Measurements from ENCODE around the gene PRKAG2. TPM values are rescaled to one million over a fixed set of nuclear protein-coding genes. Genes with fewer than 3 reads are reported as not detected.

PRKAG2 gene
- total RNA-seq, 2 donors from 2014 or later: 19.9 to 22.6 TPM

- Mint-ChIP-seq H3K27ac (no peak overlapping the region), H3K4me3 (no peak overlapping the region), H3K27me3 (no peaks in the 10 kb centered on the region), H3K36me3 (no peaks in the 10 kb centered on the region), H3K9me3 (no peaks in the 10 kb centered on the region), H3K4me1 (ENCODE audit: low read depth in 2 of 2) (peaks cover 10 to 11% of the 10 kb centered on the region in 2 donors)
- DNase-seq (ENCODE audit: low spot score) (no peak), ATAC-seq (no peak)
Measured at GRCh38 chr7:151738925-151739324, 138.0 kb downstream of the PRKAG2 start.

DNA sequence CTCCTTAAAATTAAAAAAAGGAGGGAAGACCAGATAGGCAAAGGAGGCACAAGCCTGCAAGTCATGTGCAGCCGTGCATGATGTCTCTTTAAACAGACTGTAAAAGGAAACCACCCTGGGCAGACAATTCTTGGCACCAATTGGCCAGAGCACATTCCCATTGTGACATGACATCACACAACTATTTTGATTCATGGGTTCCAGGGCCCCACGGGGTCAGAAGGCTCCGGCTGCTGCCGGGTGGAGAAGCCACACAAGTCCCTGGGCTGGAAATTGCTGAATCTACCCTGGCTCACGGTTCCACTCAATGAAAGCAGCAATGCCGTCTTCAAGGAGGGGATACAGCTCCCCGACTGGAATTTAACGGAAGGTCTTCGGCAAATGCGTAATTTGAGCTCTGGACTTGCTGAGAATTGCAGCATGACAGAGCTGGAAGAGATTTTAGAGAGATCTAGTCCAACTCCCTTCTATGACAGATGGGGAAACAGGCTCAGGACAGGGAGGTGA, 140.5 kb downstream of the PRKAG2 start:
- Mint-ChIP-seq H3K27ac (no peak overlapping the region), H3K4me3 (no peak overlapping the region), H3K9me3 (no peaks in the 10 kb centered on the region), H3K4me1 (ENCODE audit: low read depth in 2 of 2) (no peaks in the 10 kb centered on the region), H3K36me3 (no peaks in the 10 kb centered on the region), H3K27me3 (no peaks in the 10 kb centered on the region)
- DNase-seq (ENCODE audit: low spot score) (no peak), ATAC-seq (no peak)

- Mint-ChIP-seq H3K27ac (no peak overlapping the region), H3K36me3 (no peaks in the 10 kb centered on the region), H3K4me3 (no peak overlapping the region), H3K9me3 (no peaks in the 10 kb centered on the region), H3K4me1 (ENCODE audit: low read depth in 2 of 2) (no peaks in the 10 kb centered on the region), H3K27me3 (no peaks in the 10 kb centered on the region)
- no peak for DNase-seq (ENCODE audit: low spot score)
- no peak for ATAC-seq
Measured at GRCh38 chr7:151735851-151736402, 141.0 kb downstream of the PRKAG2 start.

- DNase-seq (ENCODE audit: low spot score) (no peak), ATAC-seq (no peak)
- Mint-ChIP-seq H3K9me3 (no peaks in the 10 kb centered on the region), H3K4me3 (no peak overlapping the region), H3K36me3 (no peaks in the 10 kb centered on the region), H3K4me1 (ENCODE audit: low read depth in 2 of 2) (no peaks in the 10 kb centered on the region), H3K27me3 (no peaks in the 10 kb centered on the region), H3K27ac (no peak overlapping the region)
Measured at GRCh38 chr7:151735186-151735850, 141.6 kb downstream of the PRKAG2 start.

DNA sequence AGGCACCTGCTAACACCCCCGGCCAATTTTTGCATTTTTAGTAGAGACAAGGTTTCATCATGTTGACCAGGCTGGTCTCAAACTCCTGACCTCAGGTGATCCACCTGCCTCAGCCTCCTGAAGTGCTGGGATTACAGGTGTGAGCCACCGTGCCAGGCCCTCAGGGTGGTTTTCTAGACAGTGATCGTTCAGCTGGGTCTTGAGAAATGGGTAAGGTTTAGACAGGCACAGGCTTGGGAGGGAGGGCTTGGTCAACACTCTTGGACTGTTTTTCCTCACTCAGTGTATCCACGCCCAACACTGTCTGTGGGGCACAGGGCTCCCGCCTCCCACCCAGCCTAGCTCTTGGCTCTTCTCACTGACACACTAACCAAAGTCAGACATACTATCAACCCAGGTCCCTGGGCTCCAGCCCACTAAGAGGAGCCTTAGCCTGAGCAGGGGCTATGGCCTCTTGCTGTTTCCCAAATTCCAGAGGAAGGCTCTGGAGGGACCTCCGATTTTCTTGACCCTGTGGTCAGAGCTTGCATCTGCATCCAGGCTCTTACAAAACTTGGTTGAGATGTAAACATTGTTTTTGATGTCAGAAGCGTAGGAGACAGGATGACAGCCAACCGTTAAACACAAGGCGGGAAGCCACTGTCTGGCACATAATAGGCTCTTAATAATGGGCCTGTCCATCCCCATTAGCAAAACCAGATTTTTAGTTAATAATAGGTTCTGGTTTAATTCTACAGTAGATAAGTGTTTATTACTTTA, 143.9 kb downstream of the PRKAG2 start:
- peaks cover 0 to 4% of the 10 kb centered on the region in 2 donors for H3K4me1 Mint-ChIP-seq (ENCODE audit: low read depth in 2 of 2)
- H3K36me3 Mint-ChIP-seq: no peaks in the 10 kb centered on the region
- no peak overlapping the region for H3K4me3 Mint-ChIP-seq
- H3K9me3 Mint-ChIP-seq: no peaks in the 10 kb centered on the region
- H3K27me3 Mint-ChIP-seq: no peaks in the 10 kb centered on the region
- no peak for ATAC-seq
- no peak overlapping the region for H3K27ac Mint-ChIP-seq
- DNase-seq (ENCODE audit: low spot score): no peak

GRCh38 chr7:151732292-151732691, 144.6 kb downstream of the PRKAG2 start:
- DNase-seq (ENCODE audit: low spot score): no peak
- no peaks in the 10 kb centered on the region for H3K36me3 Mint-ChIP-seq
- H3K9me3 Mint-ChIP-seq: no peaks in the 10 kb centered on the region
- peaks cover 0 to 4% of the 10 kb centered on the region in 2 donors for H3K4me1 Mint-ChIP-seq (ENCODE audit: low read depth in 2 of 2)
- no peak for ATAC-seq
- H3K27ac Mint-ChIP-seq: no peak overlapping the region
- H3K4me3 Mint-ChIP-seq: no peak overlapping the region
- no peaks in the 10 kb centered on the region for H3K27me3 Mint-ChIP-seq

DNA sequence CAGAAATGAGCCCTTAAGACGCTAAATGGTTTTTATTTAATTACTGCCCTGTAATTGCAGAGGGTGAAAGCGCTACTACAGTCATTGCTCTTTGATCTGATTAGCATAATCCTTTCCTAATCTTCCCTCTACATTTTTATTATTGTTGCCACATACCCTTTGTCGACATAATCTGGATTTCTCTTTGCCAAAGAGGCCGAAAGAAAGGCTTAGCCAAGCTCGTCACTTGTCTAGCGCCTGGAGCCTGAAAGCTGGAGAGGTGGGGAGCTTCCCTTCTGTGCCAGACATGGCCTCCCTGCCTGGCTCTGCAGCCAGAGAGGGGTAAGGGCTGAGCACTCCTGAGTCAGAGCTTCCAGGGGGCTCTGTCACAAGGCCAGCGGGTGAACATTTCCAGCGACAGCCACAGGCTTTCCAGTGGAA, 145.9 kb downstream of the PRKAG2 start:
- H3K27ac Mint-ChIP-seq: no peak overlapping the region
- H3K27me3 Mint-ChIP-seq: no peaks in the 10 kb centered on the region
- DNase-seq (ENCODE audit: low spot score): no peak
- H3K36me3 Mint-ChIP-seq: no peaks in the 10 kb centered on the region
- H3K9me3 Mint-ChIP-seq: no peaks in the 10 kb centered on the region
- ATAC-seq: no peak
- H3K4me3 Mint-ChIP-seq: no peak overlapping the region
- peaks cover 0 to 4% of the 10 kb centered on the region in 2 donors for H3K4me1 Mint-ChIP-seq (ENCODE audit: low read depth in 2 of 2)

DNA sequence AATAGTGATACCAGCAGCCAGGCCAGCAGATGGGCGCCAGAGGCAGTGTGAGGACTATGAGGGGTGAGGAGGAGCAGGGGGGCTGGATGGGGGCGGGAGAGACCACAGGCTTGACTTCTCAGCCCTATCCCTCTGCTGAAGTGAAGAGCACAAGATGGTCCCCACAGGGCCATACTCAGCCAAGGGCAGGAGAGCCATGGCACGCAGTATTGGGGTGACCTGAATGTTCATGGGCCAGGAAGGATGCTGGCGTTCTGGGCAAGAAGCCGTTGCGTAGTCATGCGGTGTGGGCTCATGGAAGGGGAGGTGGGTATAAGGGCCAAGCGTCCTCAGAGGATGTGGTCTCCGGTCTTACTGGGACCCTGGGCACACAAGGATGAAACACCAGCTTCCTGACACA, 146.3 kb downstream of the PRKAG2 start:
- no peak for ATAC-seq
- no peak for DNase-seq (ENCODE audit: low spot score)
- Mint-ChIP-seq H3K27me3 (no peaks in the 10 kb centered on the region), H3K4me1 (ENCODE audit: low read depth in 2 of 2) (peaks cover 0 to 4% of the 10 kb centered on the region in 2 donors), H3K4me3 (no peak overlapping the region), H3K9me3 (no peaks in the 10 kb centered on the region), H3K36me3 (no peaks in the 10 kb centered on the region), H3K27ac (no peak overlapping the region)

- Mint-ChIP-seq H3K27me3 (no peaks in the 10 kb centered on the region), H3K27ac (no peak overlapping the region), H3K36me3 (no peaks in the 10 kb centered on the region), H3K4me3 (no peak overlapping the region), H3K4me1 (ENCODE audit: low read depth in 2 of 2) (peaks cover 0 to 8% of the 10 kb centered on the region in 2 donors), H3K9me3 (no peaks in the 10 kb centered on the region)
- ATAC-seq (no peak), DNase-seq (ENCODE audit: low spot score) (no peak)
Measured at GRCh38 chr7:151729521-151729921, 147.4 kb downstream of the PRKAG2 start.

DNA sequence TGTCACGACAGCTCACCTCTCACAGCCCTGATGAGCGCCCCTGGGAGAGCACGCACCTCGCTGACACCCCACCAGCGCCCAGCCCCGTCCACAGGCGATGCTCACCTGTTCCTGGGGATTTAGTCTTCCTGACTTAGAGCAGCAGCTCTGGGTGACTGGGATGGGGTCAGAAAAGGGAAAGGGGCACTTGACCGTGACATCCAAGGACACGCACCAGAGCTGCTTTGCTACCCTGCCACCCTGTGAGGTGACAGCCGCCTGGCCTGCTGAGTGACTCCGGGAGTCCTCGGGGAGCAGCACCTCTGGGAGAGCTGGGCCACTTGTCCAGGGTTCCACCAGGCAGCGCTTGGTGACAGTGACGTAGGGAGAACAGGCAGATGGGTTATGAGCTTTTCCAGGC, 148.2 kb downstream of the PRKAG2 start:
- peaks cover 0 to 8% of the 10 kb centered on the region in 2 donors for H3K4me1 Mint-ChIP-seq (ENCODE audit: low read depth in 2 of 2)
- no peaks in the 10 kb centered on the region for H3K9me3 Mint-ChIP-seq
- DNase-seq (ENCODE audit: low spot score) (no peak), ATAC-seq (no peak)
- H3K36me3 Mint-ChIP-seq: no peaks in the 10 kb centered on the region
- no peaks in the 10 kb centered on the region for H3K27me3 Mint-ChIP-seq
- no peak overlapping the region for H3K4me3 Mint-ChIP-seq
- H3K27ac Mint-ChIP-seq: no peak overlapping the region

DNA sequence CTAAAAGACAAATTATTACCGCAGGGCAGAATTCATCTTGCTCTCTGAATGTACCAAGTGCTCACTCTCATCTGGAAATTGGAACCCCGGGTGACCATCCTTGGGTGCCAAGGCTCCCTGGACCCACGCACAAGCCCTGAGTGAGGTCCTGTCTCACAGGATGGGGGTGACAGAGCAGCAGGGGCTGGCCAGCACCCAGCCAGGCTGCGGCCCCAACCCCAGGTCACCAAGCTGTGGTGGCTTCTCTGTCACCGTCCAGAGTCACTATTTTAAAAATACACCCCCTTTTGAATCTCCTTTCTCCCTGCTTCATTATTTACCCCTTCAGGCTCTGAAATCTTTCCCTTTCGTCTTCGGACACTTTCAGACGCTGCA, 148.6 kb downstream of the PRKAG2 start:
- Mint-ChIP-seq H3K36me3 (no peaks in the 10 kb centered on the region), H3K4me3 (no peak overlapping the region), H3K27ac (no peak overlapping the region), H3K9me3 (no peaks in the 10 kb centered on the region), H3K4me1 (ENCODE audit: low read depth in 2 of 2) (peaks cover 0 to 8% of the 10 kb centered on the region in 2 donors), H3K27me3 (no peaks in the 10 kb centered on the region)
- DNase-seq (ENCODE audit: low spot score) (no peak), ATAC-seq (no peak)

DNA sequence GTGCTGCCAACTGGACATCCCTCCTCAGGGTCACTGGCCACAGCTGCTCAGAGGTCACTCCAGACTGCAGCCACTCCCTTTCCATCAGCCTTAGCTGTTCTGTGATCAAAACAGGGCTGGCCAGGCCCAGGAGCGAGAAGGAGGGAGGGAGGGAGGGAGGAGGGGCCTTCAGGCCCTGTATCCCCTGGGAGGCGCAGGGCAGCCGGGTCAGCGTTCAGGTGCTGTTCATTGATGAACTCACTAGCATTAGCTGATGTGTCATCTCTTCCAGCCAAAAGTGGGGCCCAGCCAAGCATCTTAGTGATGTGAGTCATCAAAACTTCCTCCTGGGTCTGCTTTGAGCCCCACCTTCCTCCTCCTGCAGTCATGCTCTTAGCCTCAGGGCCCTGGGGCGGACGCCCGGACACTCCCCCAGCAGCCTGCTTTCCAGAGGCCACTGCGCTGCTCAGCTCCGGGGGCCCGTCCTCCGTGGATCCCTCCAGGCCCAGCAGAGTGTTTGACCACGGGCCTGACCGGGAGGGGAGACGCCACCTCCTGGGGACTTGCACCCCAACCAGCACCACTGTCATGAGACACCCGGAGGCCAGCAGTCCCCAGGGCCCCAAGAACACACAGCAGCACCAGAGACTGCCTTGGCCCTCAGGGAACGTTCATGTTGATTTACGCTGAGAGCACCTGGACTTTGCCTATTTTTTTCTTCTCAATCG, 149.2 kb downstream of the PRKAG2 start:
- ATAC-seq (peak; percentile 38 to 78), DNase-seq (ENCODE audit: low spot score) (no peak)
- H3K27me3 Mint-ChIP-seq: no peaks in the 10 kb centered on the region
- no peak overlapping the region for H3K27ac Mint-ChIP-seq
- H3K4me3 Mint-ChIP-seq: no peak overlapping the region
- peaks cover 0 to 8% of the 10 kb centered on the region in 2 donors for H3K4me1 Mint-ChIP-seq (ENCODE audit: low read depth in 2 of 2)
- H3K36me3 Mint-ChIP-seq: no peaks in the 10 kb centered on the region
- H3K9me3 Mint-ChIP-seq: no peaks in the 10 kb centered on the region

DNA sequence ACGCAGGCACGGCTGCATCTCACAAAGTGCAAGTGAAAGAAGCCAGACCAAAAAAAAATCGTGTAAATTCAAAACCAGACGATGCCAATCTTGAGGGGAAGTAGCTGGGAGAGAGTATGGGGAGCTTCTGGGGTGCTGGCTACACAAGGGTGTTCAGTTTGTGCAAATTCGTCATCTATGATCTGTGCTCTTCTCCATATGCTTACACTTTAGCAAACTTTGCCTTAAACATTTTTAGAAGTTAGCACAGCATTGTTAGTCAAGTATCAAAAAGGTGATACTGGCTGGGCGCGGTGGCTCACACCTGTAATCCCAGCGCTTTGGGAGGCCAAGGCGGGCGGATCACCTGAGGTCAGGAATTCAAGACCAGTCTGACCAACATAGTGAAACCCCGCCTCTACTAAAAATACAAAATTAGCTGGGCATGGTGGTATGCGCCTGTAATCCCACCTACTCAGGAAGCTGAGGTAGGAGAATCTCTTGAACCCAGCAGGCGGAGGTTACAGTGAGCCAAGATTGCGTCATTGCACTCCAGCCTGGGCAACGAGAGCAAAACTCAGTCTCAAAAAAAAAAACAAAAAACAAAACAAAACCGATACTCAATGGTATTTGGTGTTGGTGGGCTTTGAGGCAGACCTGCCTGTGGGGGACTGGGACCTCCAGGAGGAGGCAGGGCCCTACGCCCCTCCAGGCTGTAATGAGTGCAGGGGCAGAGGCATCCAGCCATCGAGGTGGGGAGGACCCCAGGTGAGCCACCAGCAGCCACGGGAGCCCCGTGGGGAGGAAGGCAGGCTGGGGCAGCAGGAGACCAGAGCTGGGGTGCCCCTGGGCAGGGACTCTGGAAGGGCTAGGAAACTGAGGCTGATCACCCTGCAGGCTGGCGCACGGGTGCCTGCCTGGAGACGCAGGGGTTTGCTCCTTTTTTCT, 150.0 kb downstream of the PRKAG2 start:
- H3K9me3 Mint-ChIP-seq: no peaks in the 10 kb centered on the region
- no peak overlapping the region for H3K4me3 Mint-ChIP-seq
- H3K27ac Mint-ChIP-seq: no peak overlapping the region
- no peak for ATAC-seq
- no peak for DNase-seq (ENCODE audit: low spot score)
- no peaks in the 10 kb centered on the region for H3K27me3 Mint-ChIP-seq
- H3K4me1 Mint-ChIP-seq (ENCODE audit: low read depth in 2 of 2): peaks cover 0 to 8% of the 10 kb centered on the region in 2 donors
- H3K36me3 Mint-ChIP-seq: no peaks in the 10 kb centered on the region

Data from natural killer cell treated with Interleukin-12 subunit alpha and Interleukin-12 subunit beta and Interleukin-15 and Interleukin-18, amount 100 ng/mL, for 72 hours (primary cell).